GM18508 (cell line): ENCODE measurements around the gene MYEOV.

Experiments
- ATAC-seq: cut with Tn5 transposase; IDR thresholded peaks from one replicate; pipeline ENCODE4 v1.9.1; 2021; ENCODE audit warnings: moderate number of reproducible peaks; ENCODE audit not compliant: insufficient read depth, unreplicated experiment

Gene MYEOV

DNA sequence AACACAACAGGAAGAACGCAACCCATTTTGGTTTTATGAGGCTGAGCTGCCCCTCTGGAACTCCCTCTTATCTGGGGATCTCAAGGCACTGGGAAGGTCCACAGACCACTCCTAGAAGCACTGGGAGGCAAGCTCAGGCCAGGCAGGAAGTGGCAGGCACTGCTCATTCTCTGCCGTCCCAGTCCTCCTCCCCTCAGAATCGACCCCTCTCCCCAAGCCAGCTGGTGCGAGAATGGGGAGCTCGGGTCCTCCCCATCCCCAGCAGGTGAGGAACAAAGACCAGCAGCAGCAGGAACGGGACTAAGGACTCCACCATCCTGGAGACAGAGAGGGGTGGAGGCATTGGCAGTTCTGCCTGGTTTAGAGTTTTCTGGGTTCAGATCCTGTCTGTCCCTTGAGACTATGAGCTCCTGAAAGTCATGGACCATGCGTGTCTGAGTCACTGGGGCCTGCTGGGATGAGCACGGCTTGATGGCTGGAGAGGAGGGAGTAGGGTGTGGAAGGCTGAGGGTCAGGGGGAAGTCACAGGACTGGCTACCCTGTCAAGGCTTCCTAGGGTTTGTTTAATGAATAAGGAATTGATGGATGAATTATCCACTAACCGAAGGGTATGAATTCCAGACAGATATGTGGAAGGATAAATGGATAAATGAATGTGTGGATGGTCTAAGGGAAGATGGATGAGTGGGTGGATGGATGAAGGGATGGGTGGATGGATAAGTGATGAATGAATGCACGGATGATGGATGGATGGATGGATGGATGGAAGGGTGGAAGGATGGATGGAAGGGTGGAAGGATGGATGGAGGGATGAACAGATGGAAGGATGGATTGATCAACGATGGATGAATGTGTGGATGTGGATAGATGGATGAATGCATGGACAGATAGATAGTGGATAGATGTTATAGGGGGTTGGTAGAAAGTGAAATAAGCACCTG is 6.4 kb downstream of the MYEOV start:
- ATAC-seq, result no peak

DNA sequence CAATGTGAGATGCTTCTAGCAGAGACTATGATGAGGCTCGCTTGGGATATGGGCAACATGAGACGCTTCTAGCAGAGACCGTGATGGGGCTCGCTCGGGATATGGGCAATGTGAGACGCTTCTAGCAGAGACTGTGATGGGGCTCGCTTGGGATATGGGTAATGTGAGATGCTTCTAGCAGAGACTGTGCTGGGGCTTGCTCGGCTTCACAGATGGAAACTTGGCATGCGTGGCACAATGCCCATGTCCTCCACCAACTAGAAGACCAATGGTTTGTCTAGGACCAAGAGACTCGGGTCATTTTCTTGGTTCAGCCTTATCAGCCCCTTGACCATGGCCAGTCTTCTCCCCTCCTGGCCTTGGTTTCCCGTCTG is 7.1 kb downstream of the MYEOV start:
- no peak for ATAC-seq

DNA sequence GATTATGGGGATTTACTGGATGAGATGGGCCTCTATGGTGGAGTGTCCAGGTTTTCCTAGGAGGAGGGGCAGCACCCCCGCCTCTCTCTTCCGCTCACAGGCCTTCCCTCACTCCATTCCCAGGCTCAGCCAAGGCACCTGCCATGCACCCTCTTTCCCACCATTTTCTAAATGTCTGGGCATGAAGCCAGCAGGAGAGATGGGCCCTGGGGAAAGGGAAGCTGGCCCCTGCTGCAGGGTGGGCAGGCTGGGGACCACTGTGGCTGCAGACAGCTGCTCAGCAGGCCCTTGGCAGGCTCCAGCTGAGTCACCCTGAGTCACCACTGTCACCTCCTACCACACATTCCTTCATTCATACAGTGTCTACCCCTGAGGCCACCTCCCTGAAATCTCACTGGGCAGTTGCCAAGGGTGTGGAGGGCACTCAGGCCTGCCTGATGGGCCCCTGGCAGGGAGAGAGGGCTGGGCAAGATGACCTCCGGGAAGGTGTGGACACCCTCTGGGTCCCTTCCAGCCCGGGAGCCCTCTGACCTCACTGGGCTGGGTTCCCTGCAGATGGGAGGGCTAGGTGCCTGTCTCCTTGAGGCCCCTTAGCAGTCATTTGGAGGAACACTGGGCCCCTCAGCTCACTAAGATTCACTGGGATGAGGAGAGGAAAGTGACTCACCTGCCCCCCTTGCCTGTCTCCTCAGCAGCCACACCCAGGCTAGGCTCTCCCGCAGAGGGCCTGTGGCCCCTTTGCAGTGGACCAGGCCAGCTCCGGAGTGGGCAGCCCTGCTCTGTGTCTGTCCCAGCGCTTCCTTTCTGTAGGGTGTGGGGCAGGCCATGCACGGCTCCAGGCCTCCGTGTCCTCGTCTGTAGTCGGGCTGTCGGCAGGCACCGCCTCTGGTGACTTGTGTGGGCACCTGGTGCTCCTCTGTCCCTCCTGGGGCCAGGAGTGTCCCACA is 7.8 kb downstream of the MYEOV start:
- no peak for ATAC-seq

DNA sequence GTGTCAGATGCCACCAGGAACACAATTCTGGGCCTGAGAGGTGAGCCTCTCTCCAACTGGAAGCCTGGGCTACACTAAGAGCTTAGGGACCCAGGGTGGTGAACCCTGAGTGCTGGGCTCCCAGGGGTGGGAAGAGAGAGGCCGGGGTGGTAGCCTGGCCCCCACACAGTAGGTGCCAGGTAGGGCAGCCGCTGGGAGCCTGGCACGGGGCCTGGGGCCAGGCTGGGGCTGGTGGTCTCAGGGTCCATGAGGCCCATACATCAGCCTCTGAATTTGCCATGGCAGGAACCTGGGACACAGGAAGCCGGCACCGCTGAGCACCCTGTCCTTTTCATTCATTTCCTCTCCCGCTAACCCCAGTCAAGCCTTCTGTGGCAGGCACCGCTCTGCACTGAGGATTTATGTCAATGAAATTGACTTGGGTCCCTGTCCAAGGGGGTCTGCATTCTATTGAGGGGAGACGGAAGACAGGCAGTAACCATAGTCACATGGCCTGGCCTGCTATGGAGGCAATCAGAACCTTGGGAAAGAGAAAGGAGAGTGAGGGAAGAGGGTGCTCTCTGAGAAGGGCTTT is 8.6 kb downstream of the MYEOV start:
- no peak for ATAC-seq

DNA sequence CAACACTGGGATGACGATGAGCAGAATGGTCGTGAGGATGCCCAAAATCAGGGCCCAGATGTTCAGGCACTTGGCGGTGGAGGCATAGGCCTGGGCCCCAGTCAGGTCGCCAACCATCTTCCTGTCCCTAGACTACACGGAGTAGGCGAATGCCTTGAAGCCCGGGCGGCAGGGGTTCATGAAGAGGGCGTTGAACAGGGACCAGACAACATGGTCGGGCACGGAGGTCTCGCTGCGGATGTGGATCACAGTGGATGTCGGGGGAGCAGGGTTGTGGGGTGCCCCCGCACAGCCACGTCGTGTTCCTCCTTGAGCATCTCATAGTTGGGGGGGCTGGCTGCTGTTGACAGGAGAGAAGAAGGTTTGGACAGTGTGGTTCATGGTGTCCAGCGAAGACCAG is 9.5 kb downstream of the MYEOV start:
- no peak for ATAC-seq

DNA sequence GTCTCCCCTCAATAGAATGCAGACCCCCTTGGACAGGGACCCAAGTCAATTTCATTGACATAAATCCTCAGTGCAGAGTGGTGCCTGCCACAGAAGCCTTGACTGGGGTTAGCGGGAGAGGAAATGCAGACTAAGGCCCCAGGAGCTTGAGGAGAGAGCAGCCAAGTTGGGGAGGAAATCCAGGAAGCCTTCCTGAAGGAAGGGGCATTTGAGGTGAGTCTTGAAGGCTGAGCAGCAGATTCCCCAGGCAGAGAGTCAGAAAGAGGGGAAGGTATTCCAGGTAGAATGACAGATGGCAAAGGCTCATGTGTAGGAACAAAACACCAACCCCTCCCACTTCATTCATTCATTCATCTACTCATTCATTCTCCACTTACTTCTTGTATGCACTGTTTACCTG is 10.3 kb downstream of the MYEOV start:
- no peak for ATAC-seq

DNA sequence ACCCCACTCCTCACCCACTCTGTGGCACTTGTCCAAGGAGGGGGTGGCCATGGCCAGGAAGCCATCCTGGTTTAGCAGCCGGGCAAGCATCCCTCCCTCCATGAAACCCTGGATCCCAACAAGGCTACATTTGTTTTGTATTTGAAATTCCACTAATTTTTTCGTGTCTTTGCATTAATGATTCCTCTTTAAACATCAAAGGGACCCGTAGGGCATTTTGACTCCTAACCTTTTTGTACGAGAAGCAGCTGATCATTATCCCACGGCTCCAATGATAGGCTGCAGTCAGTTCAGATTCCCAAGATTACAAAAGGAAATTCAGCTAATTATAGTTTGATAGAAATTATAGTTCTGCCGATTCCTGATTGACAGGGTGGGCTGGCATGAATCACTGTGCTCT is 10.7 kb downstream of the MYEOV start:
- ATAC-seq, result no peak

DNA sequence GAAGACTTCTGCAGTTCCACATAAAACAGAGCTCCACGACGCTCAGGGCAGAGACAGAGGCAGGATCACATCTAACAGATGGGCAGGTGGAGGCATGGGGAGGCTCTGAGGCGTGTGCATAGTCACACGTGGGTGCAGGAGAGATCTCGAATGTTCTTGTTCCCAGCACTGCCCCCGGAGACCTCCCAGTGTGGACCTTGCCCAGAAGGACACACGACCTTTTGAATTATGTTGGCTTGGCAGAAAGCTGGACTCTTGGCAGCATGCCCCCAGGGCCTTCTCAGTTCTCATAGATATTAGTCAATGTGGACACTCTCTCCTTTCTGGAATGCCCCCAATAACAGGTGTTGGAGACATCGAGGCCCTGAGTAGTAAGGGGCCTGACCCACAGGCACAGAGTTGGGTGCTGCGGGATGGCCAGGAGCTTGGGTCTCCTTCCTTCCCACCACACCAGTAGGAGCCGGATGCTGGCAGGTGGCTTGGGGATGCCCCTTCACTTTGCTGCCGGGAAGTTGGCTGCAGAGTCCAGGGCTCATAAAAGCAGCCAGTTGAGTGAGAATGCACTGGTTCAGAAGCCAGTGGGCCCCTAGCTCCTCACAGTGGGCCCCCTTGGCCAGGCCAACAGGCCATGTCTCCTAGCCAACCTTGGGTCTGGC is 12.1 kb downstream of the MYEOV start:
- no peak for ATAC-seq

DNA sequence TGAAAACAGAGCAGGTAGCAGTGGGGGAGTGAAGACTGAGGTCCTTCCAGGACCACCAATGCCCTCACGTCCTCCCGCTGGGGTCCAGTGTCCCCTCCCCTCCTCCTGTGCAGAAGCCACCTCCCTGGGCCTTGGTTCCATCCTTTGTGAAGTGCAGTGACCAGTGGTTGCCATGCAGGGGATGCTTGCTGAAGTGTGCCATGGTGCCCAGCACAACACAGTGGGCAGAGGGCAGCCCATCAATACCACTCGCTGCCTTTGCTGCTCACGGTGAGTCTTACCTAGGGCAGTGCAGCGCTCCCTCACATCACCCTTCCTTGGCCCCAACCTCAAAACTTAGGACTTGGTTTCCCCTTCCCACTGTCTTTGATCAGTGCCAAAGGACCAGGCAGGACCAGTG is 12.9 kb downstream of the MYEOV start:
- no peak for ATAC-seq

DNA sequence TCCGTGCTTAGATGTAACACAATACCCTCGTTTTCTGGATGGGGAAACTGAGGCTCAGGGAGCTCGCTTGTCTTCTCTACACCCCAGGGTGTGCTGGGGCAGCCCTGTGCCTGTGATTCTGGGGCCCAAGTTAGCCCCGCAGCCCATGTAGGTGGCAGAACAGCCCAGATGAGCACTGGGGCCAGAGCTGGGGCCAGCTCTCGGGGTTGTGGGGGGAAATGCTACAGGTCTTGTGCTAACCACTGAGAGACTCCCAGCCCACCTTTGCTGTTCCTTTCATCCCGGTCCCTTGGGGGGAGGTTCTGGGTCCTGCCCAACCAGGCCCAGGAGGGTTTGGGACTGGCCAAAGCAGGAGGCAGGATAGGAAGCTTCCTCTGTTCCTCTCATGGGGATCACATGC is 13.5 kb downstream of the MYEOV start:
- ATAC-seq, result no peak

DNA sequence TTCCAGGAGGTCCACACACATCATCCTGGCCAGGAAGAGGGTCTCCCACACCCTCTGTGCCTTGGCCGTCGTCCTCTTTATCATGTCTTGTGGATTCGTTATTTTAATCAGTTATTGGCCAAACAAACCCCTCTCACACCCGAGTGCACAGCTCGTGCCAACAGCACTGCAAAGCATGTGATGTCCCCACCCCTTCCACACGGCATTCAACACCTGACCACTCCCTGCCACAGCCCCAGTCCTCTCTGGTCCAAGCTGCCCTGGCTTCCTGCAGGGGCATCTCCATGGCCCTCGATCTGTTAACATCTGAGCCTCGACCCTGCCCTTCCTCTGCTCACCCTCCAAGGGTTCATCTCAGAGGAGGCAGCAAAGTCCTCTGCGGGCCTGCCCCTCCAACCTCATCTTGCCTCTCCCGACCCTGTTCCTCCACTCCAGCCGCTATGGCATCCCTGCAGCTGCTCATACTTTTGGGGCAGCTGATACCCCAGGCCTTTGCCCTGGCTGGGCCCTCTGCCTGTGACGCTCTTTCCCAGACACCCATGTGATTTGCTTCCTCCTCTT is 14.0 kb downstream of the MYEOV start:
- no peak for ATAC-seq

DNA sequence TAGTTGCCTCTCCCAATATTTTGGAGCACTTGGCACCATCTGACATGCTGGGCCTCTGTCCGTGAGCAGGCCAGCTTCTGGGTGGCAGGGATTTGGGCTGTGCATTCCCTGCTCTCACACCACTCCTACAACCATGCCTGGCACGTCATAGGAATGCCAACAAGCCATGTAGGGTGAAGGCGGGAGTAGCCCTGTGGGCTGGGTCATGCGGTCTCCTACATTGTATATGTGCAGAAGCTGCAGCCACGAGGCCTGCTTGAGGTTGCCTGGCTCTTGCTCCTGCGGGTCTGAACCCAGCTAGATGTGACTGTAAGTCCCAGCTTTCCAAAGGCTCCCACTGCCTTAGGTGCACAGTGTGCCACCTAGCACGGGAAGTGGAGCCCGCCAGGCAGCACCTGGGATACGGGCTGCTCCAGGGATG is 14.5 kb downstream of the MYEOV start:
- ATAC-seq, result no peak

DNA sequence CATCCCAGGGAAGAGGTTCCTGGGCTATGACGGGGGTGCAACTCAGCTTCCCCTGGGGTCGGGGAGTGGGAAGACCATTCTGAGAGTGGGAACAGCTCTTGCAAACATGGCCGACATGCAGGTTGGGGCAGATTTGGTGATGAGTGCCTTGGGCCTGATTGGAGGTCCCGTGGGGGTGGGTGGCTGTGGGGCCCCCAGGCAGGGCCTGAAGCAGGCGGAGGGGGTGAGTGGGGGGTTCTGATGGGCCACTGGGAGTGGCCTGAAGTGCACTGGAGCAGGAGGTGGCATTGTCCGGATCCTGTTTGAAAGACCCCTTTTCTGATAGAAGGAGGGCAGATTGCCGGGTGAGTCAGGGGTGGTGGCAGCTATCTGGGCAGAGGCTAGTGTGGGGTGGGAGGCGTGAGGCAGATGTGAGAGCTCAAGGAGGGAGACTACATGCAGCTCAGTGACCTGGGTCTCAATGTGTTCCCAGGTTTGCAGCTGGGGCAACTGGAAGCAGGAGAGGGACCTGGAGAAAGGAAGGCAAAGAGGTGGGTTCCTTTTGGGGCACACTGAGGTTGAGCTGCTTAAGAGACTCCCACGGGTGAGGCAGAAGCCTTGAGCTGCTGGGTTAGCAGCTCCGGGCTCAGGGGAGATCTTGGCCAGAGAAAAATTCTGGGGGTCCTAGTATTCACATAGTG is 15.1 kb downstream of the MYEOV start:
- ATAC-seq, result no peak

DNA sequence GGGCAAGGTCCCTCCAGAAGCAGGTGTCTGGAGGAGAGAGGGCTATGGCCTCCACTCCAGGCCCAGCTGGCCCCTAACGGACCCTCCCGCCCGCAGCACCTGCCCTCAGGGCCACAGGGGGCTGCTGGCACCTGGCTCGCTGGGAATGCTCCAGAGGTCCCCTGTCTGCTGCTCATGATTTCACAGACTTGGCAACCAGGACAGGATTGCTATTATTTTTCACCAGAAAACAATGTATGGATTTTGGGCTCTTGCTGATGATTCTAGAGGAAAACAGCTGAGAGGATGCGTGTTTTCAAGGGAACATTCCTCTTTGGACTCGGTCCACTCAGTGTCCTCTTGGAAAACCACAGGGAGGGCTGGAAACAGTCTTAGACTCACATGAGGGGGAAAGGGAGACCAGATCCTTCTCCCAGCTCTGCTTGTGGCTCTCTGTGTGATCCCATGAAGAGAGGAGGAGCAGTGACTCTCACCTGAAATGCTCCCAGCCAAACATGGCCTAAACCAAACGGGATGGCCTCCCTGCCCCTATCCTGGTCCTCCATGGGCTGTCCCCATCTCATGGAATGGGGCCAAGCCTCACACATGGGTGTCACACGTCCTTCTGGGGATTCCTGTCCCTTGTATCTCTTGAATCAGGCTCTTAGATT is 15.8 kb downstream of the MYEOV start:
- ATAC-seq, result no peak

DNA sequence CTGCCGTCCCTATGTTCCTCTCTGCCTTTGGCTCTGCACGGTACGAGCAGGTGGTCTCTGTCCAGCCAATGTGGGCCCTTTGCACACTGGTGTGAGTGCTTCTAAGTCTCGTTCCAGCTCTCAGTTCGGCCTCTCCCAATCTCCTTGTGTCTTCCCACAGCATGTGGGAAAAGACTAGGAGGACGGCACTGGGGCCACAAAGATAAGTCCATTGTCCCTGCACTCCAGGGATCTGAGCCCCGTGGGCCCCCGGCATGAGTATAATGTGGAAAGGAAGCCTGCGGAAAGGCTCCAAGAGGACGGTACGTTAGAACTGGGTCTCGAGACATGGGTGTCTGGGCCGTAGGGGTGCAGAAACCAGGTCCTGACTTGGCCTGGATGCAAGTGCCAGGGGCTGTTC is 16.4 kb downstream of the MYEOV start:
- ATAC-seq, result no peak

DNA sequence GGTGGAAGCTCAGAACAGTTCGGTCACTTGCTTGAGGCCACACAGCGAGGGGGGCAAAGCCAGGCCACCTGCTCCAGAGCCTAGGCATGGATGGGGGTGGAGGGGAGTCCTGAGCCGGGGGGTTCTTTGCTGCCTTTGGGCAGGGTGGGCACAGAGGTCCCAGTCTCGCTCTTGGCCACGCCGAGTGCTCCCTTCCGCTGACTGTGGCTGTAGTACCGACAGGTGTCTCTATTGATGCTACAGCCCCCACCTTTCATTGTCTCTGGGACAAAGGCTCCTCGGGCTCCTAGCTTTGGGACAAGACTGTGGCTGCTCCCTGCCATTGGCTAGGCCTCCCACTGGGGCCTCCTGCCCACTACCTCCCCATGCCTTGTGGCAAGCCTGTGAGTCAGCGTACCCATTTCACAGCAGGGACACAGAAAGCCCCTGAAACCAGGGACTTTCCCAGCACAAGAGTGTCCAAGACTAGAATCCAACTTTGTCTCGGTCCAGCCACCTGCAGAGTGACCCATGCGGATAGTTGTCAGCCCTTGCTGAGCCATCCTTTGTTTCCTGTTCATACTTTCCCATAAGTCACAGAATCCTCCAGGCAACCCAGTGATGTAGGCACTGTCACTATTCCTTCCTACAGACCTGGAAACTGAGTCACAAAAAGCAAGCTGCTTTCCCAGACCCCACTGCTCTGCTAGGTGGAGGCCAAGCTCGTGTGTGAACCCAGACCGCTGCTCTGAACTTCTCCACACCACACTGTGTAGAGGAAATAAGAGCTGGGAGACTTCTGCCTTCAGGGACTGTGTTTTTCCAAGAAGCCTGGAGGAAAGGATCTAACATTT is 17.2 kb downstream of the MYEOV start:
- ATAC-seq, result no peak

DNA sequence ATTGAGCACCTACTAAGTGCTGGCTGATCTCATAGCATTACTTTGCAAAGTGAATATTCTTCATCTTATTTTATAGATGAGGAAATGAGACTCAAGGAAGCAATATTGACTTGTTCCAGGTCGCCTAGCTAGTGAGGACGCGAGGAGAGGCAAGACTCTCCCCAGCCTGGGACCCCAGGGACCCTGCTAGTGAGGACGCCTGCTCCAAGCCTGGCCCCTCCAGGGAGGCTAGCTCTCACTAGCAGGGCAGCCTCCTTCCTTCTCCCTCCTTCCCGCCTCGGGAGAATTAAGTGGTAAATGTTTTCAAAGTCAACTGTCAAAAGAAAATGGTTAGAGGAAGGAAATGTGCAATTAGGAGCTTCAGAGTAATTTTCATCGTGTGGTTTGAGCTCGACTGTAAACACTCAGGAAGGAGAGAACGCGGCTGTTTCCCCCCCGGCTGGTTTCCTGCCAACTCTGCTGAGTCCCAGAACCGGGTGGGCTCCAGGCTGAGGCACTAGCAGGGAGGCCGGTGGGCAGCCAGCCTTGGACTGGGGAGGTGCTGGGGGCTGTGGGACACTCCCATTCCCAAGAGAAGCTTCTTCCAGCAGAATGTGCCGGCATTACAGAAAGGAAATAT is 17.9 kb downstream of the MYEOV start:
- no peak for ATAC-seq
